SH-SY5Y (cell line): Measurements from ENCODE around the gene SETDB2.

Source experiments
- GATA2 ChIP-seq: IDR thresholded peaks from 2 replicates; pipeline ENCODE4 v1.6.1; 2011; ENCODE audit warnings: mild to moderate bottlenecking, low read depth, low read length
- GATA3 ChIP-seq: IDR thresholded peaks from 2 replicates; pipeline ENCODE4 v1.6.1; 2011; ENCODE audit warnings: low read depth, mild to moderate bottlenecking, low read length, moderate library complexity

Gene SETDB2

DNA sequence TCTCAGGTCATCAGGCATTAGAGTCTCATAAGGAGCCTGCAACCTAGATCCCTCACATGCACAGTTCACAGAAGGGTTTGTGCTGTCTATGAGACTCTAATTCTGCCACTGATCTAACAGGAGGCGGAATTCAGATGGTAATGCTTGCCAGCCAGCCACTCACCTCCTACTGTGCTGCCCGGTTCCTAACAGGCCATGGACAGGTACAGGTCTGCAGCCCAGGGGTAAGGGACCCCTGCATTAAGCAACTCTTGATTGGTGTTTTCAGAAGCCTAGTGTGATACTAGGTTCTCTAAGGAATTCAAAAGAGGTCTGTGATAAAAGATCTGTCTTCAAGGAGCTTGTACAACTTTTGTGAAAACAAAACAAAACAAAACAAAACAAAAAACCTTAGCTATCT lies 31.3 kb upstream of the SETDB2 start:
- TF ChIP-seq GATA3 (no peak), GATA2 (no peak)

- TF ChIP-seq GATA3, result no peak
- no peak for TF ChIP-seq GATA2
Observed at GRCh38 chr13:49417161-49417560, 26.9 kb upstream of the SETDB2 start.

GRCh38 chr13:49418206-49418605 lies 25.9 kb upstream of the SETDB2 start:
- TF ChIP-seq GATA2 (no peak), GATA3 (no peak)

- TF ChIP-seq GATA3, result no peak
- TF ChIP-seq GATA2, result no peak
Observed at GRCh38 chr13:49419276-49419675, 24.8 kb upstream of the SETDB2 start.

- TF ChIP-seq GATA3 (no peak), GATA2 (no peak)
Observed at GRCh38 chr13:49421391-49421790, 22.7 kb upstream of the SETDB2 start.

GRCh38 chr13:49424011-49424560 lies 20.0 kb upstream of the SETDB2 start:
- TF ChIP-seq GATA2, result no peak
- no peak for TF ChIP-seq GATA3

GRCh38 chr13:49428041-49428763 lies 15.9 kb upstream of the SETDB2 start:
- TF ChIP-seq GATA3 (no peak), GATA2 (no peak)

DNA sequence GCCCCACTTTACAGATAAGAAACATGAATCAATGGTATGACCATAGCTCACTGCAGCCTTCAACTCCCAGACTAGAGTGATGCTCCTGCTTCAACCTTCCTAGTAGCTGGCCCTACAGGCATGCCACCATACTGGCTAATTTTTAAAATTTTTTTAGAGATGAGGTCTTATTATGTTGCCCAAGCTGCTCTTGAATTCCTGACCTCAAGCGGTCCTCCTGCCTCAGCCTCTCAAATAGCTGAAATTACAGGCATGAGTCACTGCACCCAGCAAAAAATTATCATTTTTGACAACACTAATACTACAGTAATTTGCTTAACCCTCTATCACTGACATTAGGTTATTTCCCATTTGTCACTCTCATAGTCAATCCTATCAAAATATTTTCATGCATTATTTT lies 15.0 kb upstream of the SETDB2 start:
- TF ChIP-seq GATA2 (no peak), GATA3 (no peak)

- no peak for TF ChIP-seq GATA3
- no peak for TF ChIP-seq GATA2
Observed at GRCh38 chr13:49435992-49436391, 8.1 kb upstream of the SETDB2 start.

DNA sequence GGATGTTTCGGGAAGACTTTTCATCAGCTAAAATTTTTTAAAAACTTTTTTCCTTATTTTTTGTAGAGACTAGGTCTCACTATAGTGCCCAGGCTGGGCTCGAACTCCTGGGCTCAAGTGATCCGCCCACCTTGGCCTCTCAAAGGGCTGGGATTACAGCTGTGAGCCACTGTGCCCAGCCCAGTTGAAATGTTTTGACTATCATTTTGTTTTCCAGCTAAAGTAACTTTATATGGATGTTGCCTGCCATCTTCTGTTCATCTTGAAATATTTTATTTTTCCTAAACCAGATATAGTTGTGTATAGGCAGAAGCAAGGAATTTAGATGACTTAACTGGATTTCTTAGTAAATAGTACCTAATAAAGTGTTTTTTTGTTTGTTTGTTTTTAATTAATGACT lies 7.2 kb upstream of the SETDB2 start:
- TF ChIP-seq GATA3 (no peak), GATA2 (no peak)

DNA sequence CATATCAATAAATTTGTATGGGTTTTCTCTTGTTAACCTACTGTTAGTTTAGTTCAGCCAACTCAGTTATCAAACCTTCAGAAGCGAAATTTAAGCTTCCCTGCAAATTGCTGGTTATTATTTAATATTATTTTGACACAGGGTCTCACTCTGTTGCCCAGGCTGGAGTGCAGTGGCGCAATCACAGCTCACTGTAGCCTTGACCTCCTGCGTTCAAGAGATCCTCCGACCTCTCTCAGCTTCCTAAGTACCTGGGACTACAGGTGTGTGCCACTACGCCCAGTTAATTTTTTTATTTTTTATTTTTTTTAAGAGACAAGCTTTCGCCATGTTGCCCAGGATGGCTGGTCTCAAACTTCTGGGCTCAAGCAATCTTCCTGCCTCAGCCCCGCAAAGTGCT lies 6.4 kb upstream of the SETDB2 start:
- TF ChIP-seq GATA2 (no peak), GATA3 (no peak)

- TF ChIP-seq GATA2 (no peak), GATA3 (no peak)
Observed at GRCh38 chr13:49439609-49440008, 4.5 kb upstream of the SETDB2 start.

- TF ChIP-seq GATA2, result no peak
- no peak for TF ChIP-seq GATA3
Observed at GRCh38 chr13:49441312-49441711, 2.8 kb upstream of the SETDB2 start.

- TF ChIP-seq GATA3 (no peak), GATA2 (no peak)
Observed at GRCh38 chr13:49441846-49442245, 2.2 kb upstream of the SETDB2 start.

DNA sequence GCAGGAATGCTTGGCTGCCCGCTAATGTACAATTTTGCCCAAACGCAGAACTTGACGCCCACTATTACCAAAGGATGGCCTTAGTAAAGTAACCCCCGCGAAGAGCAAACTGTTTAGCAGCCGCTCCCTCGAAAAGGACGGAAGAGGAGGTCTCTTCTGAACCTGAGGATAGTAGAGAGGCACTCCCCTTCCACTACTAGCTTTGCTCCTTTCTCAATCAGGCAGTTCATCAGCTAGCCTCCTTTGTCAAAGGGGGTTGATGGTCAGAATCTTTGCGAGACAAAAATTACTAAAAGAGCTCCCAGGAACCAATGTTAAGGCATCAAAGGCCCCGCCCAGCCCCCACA lies 744 bp upstream of the SETDB2 start:
- TF ChIP-seq GATA2 (no peak; the same call in 1 of the 2 replicates), GATA3 (no peak)
